Activated CD4-positive, alpha-beta T cell treated with anti-CD3 and anti-CD28 coated beads, Interleukin-2, amount 50 U/mL, for 48 hours (primary cell): ENCODE measurements around the gene CAMK2B.
A peak's percentile ranks its signal among the peaks of the same experiment; 100 is the strongest.
"Not testable (repeated sequence)": the region's sequence is repeated elsewhere in the genome, so short reads cannot be mapped to it uniquely, and the experiment has no call there.

ENCODE experiments used
- DNase-seq, 2 experiments: peaks; one replicate each; pipeline ENCODE4 v3.0.0-alpha.2; 2020

Gene CAMK2B

GRCh38 chr7:44212581-44213184 is 112.7 kb downstream of the CAMK2B start:
- no peak for DNase-seq

DNA sequence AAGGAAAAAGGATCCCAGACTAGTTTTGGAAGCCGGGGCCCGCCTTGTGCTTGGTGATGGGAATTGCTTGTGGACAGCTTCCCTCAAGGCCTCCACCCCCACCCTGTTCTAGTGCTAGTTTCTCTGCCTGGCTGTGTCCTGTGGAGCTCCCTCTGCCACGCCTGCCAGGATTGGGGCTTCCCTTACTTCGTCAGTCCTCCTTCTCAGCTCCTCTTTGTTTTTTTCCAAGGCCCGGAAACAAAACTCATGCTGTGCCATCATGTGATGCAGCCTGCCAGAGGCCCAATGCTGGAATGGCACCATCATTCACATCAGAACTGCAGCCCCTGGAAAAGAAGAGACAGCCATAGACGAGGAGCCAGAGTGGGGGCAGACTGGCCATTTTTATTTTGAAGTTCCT is 113.4 kb downstream of the CAMK2B start:
- no peak for DNase-seq

DNA sequence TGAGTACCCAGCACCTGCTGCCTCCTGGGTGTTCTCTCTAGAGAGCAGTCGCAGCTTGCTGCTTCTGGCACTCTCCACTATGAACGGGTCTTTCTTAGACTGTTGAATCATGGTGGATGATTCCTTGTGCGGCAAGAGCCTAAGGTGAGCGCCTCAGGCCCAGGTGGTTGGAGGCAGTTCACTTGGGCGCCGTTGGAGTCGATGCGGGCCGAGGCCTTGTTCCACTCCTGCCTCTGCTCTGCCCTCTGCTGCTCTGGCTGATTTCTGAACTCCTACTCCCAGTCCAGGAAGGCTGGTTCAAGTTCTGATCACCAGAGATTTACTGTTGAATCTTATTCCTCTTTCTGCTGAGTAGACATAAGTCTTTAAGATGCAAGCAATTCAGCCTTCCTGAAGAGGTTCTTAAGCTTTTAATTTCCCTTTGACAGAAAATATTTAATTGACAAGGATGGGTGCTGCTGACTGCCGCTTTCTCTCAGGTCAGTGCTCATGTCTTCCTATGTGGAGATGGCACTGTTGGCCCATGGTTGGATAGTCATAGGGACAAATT is 114.2 kb downstream of the CAMK2B start:
- no peak for DNase-seq

GRCh38 chr7:44210107-44210506 is 115.3 kb downstream of the CAMK2B start:
- DNase-seq = no peak

DNA sequence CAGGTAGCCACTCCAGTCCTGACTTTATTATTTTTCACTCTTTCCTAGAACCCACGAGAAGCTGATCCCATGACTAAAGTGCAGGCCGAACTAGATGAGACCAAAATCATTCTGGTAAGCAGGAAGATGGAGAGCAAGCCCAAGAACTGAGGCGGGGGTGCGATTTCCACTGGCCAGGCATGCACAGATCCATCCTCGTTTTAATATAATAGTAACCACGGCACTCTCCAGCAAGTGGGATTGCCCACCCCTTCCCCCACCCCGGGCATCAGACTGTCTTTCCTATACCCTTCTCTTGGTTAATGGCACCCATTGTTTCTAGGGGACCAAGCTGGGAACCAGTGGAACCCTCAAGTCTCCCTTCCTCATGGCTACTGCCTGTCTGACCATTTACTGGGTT is 117.3 kb downstream of the CAMK2B start:
- DNase-seq = no peak

DNA sequence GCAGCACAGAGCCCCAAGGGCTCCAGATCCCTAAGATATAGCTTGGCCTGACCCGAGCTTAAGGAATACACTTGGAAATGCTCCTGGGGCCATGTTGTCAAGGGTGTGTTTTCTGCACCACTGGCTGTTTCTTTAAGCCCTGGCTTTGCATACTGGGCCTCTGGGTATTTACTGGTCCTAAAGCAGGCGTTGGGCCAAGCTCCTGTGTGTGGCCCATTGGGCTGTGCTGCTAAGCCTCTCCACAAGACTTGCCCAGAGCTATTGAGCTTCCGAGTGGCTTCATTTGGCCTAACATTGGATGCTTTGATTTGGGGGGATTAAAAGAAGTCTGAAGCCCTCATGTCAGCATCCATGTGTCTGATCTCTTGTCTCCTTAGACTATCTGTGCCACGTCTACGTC is 119.4 kb downstream of the CAMK2B start:
- DNase-seq = no peak

GRCh38 chr7:44201813-44202212 is 123.6 kb downstream of the CAMK2B start:
- no peak for DNase-seq

GRCh38 chr7:44200699-44201461 is 124.5 kb downstream of the CAMK2B start, which contains the start of gene YKT6:
Gene YKT6, plus strand, starts transcription at chr7:44200978. Its CDS starts 158 bp downstream, at chr7:44201136.
- DNase-seq = peak; percentile 95 to 96

- DNase-seq = not testable (repeated sequence)
Measured at GRCh38 chr7:44200163-44200562, 125.2 kb downstream of the CAMK2B start.

DNA sequence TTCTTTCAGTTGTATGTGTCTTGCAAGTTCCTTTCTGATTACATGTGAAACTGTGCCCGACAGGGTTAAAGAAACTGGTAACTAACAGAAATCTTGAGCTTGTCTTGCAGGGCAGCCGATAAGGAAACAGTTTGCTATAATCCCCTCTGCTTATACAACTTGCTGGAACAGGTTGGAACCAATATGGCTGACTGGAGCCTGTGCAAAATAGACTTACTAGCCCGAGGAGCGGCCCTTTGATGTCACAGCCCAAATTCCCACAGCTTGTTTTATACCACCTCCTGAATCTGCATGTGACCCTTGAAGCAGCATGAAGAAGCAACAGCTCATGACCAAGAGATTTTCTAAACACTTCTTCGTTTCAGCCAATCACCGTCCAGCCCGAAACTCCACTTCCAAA is 127.9 kb downstream of the CAMK2B start:
- DNase-seq = no peak

GRCh38 chr7:44196450-44196872 is 128.9 kb downstream of the CAMK2B start:
- peak; percentile 27 to 43 for DNase-seq

DNA sequence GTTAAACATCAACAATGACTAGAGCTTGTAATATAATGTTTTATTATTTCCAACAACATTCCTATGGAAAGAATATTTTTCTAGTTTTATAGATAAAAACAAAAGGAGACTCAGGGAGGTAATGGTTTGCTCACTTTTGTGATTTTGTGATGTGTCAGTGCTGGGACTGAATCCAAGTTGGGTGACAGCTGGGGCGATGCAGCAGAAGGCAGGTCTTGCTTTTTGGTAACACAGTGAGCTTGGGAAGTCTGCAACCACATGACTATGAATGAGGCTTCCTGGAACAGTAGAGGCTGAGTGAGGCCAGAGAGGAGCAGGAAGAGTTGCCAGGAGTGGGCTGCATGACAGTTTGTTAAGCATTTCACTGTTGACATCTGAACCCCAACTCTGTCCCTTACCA is 129.5 kb downstream of the CAMK2B start:
- no peak for DNase-seq

DNA sequence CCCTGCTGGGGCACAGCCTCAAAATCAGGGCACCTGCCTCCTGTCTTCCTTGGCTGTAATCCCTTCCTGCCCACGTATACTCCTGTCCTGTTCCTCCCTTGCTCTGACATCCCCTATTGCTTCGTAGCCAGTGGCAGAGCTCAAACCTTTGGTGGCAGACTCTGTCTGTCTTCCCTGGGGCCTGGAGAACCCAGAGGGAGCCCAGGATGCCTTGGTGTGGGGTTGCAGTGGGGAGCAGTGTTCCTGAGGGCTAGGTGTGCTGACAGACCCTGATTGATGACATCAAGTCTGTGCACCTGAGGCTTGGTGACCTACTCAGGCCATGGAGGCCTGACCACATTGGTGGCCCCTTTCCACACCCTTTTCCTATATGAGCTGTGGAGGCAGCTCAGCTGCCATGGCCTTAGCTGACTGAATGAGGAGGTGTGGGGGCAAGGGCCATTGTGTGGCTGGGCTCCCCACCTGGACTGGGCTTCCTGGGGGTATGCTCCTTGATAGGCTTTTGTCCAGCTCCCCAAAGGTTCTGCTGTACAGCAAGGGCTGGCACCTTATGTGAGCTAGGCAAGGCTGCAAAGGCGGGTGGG is 130.7 kb downstream of the CAMK2B start:
- no peak for DNase-seq

GRCh38 chr7:44194069-44194468 is 131.3 kb downstream of the CAMK2B start:
- DNase-seq = peak; percentile 40 to 54

GRCh38 chr7:44193011-44193802 is 132.2 kb downstream of the CAMK2B start:
- no peak for DNase-seq

DNA sequence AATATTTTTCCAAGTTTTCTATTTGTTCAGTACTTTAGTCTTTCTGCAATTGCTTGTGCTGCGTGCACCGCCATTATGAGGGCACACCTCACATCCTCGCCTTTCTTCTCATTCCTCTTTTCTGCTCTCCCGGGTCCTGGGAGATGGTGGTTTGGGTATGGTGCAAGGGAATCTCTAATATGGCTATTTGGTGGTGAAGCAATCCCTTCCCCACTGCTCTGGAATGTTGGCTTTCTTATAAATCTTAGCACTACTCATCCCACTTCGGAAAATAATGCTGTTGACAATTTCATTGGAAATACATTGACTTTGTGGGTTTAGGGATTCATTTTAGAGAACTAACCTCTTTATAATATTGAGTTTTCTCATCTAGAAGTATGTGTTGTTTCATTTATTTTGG is 134.2 kb downstream of the CAMK2B start:
- DNase-seq = no peak

GRCh38 chr7:44189993-44190872 is 135.2 kb downstream of the CAMK2B start:
- no peak for DNase-seq

GRCh38 chr7:44189286-44189992 is 136.0 kb downstream of the CAMK2B start, which contains the start of gene GCK:
Gene GCK, minus strand, starts transcription at chr7:44189439. Its CDS starts 486 bp downstream, at chr7:44188953.
- DNase-seq = no peak

GRCh38 chr7:44188480-44189225 is 136.7 kb downstream of the CAMK2B start:
- no peak for DNase-seq
